HepG2 (cell line): Measurements from ENCODE around the gene GPATCH2. TPM values are rescaled to one million over a fixed set of nuclear protein-coding genes. Genes with fewer than 3 reads are reported as not detected.

Experiments used
- ATAC-seq: fragments of 200-7000 bp; cut with Tn5 transposase; 3 replicates; pipeline ENCODE4 v1.9.1; 2020; ENCODE audit warnings: mild to moderate bottlenecking, moderate library complexity
- BruUV-seq: library from RNA; stranded (reverse); fragments of 400-500 nt; replicated peaks from 2 replicates; lab custom pipeline; 2021; lab: Mats Ljungman, UMichigan
- CTCF ChIA-PET: fragments of 300-600 bp; formaldehyde crosslinking; extraction: SDS; loops from one replicate; lab custom pipeline; 2021; ENCODE audit warnings: low total read pairs, inconsistent platforms, low intra/inter-chr PET ratio; lab: Yijun Ruan, JAX
- POLR2A ChIA-PET: fragments of 350-600 bp; sonication (Branson Sonifier 250); formaldehyde crosslinking; loops from one replicate; lab custom pipeline; 2020; ENCODE audit warnings: antibody characterized with exemption, inconsistent platforms; lab: Yijun Ruan, JAX
- DNase-seq: peaks from one replicate; pipeline ENCODE4 v3.0.0-alpha.2; 2015; ENCODE audit warnings: low spot score
- FAIRE-seq: peaks from 3 replicates; lab custom pipeline; 2011; peaks lifted over from hg19 to GRCh38; lab: Jason Lieb, UNC
- H2AFZ ChIP-seq: one replicate; pipeline ENCODE4 v1.6.1; 2011; ENCODE audit warnings: low read length, inconsistent platforms
- H3K27ac ChIP-seq: fragments of 300-600 bp; 3 replicates; pipeline ENCODE4 v1.8.0; 2011; ENCODE audit warnings: mixed run types, mild to moderate bottlenecking, mixed read lengths, low read length, inconsistent platforms; ENCODE audit not compliant: insufficient read depth; ENCODE audit errors: extremely low read length
- H3K27me3 ChIP-seq, 2 experiments: fragments of 200-600 bp in 1 of 2; 2 replicates in 1 of 2; 3 replicates in 1 of 2; pipeline versions ENCODE4 v1.6.0 to v1.8.0; 2011; ENCODE audit warnings: low read length in 2 of 2, mild to moderate bottlenecking in 2 of 2, moderate library complexity in 2 of 2, inconsistent platforms in 1 of 2; ENCODE audit not compliant: insufficient read depth in 2 of 2, control insufficient read depth in 1 of 2
- H3K36me3 ChIP-seq, 2 experiments: fragments of 200-600 bp in 1 of 2; replicated peaks in 1 of 2; 2 replicates in 1 of 2; 3 replicates in 1 of 2; pipeline versions ENCODE4 v1.5.1 to v1.8.0; 2011; ENCODE audit warnings: low read length in 2 of 2, inconsistent platforms in 1 of 2; ENCODE audit not compliant: insufficient read depth in 2 of 2, control insufficient read depth in 1 of 2
- H3K4me1 ChIP-seq: 2 replicates; pipeline ENCODE4 v1.5.1; 2012; ENCODE audit warnings: low read length, inconsistent platforms; ENCODE audit not compliant: insufficient read depth
- H3K4me2 ChIP-seq: 2 replicates; pipeline ENCODE4 v1.6.0; 2011; ENCODE audit warnings: low read depth, low read length, inconsistent platforms
- H3K4me3 ChIP-seq, 3 experiments: fragments of 200-600 bp in 1 of 3; sonication (generic), shearing (Covaris generic) in 1 of 3; replicated peaks in 1 of 3; 2 replicates each; pipeline ENCODE4 v1.5.1; 2011 to 2016; ENCODE audit warnings: low read length in 3 of 3, inconsistent platforms in 2 of 3, low read depth in 2 of 3, mild to moderate bottlenecking in 2 of 3, control low read depth in 1 of 3, mixed read lengths in 1 of 3; ENCODE audit not compliant: insufficient read depth in 1 of 3
- H3K79me2 ChIP-seq: one replicate; pipeline ENCODE4 v1.6.1; 2011; ENCODE audit warnings: low read length, inconsistent platforms; ENCODE audit not compliant: insufficient read depth
- H3K9ac ChIP-seq: 2 replicates; pipeline ENCODE4 v1.6.0; 2011; ENCODE audit warnings: mild to moderate bottlenecking, low read depth, low read length, inconsistent platforms; ENCODE audit not compliant: insufficient read depth
- H3K9me3 ChIP-seq: 2 replicates; pipeline ENCODE4 v1.5.1; 2012; ENCODE audit warnings: mild to moderate bottlenecking, low read length
- H4K20me1 ChIP-seq: 2 replicates; pipeline ENCODE4 v1.6.0; 2011; ENCODE audit warnings: inconsistent platforms, mild to moderate bottlenecking, low read length, moderate library complexity; ENCODE audit not compliant: insufficient read depth
- HBP1 ChIP-seq: IDR thresholded peaks from 2 replicates; pipeline ENCODE4 v1.6.1; 2016; ENCODE audit warnings: low read depth, control low read depth
- KLF6 ChIP-seq: IDR thresholded peaks from 2 replicates; pipeline ENCODE4 v1.8.0; 2016; ENCODE audit warnings: missing biosample characterization, missing genetic modification reagents
- NBN ChIP-seq: fragments of 450-650 bp; conservative IDR thresholded peaks from 2 replicates; pipeline ENCODE4 v1.6.1; 2017
- NFIB ChIP-seq: sonication (generic); formaldehyde crosslinking; IDR thresholded peaks from 2 replicates; pipeline ENCODE4 v1.9.0; 2021; ENCODE audit warnings: missing genetic modification reagents, mild to moderate bottlenecking, borderline replicate concordance
- NR2F1 ChIP-seq, 2 experiments: fragments of 450-650 bp in 1 of 2; formaldehyde crosslinking in 1 of 2; IDR thresholded peaks; 2 replicates each; pipeline versions ENCODE4 v1.5.0 to v1.6.1; 2016 to 2020; ENCODE audit warnings: mild to moderate bottlenecking in 1 of 2, missing compliant biosample characterization in 1 of 2, missing genetic modification reagents in 1 of 2, moderate library complexity in 1 of 2
- PCBP1 ChIP-seq: fragments of 200-400 bp; formaldehyde crosslinking; IDR thresholded peaks from 2 replicates; pipeline ENCODE4 v1.6.1; 2017; ENCODE audit warnings: mild to moderate bottlenecking, low read depth, low read length, borderline replicate concordance
- TCF7 ChIP-seq: sonication (generic); IDR thresholded peaks from 2 replicates; pipeline ENCODE4 v1.6.1; 2016; ENCODE audit warnings: antibody characterized with exemption, low read depth
- TEAD2 ChIP-seq: sonication (generic); formaldehyde crosslinking; IDR thresholded peaks from 2 replicates; pipeline ENCODE4 v1.9.0; 2021; ENCODE audit warnings: missing genetic modification reagents
- THYN1 ChIP-seq: sonication (generic); formaldehyde crosslinking; IDR thresholded peaks from 2 replicates; pipeline ENCODE4 v1.8.1; 2023; ENCODE audit warnings: low read depth, mild to moderate bottlenecking, moderate library complexity, missing genetic modification reagents, borderline replicate concordance
- ZNF10 ChIP-seq: sonication (generic); formaldehyde crosslinking; IDR thresholded peaks from 2 replicates; pipeline ENCODE4 v1.4.0; 2020; ENCODE audit warnings: mild to moderate bottlenecking, low read depth, missing genetic modification reagents, borderline replicate concordance
- ZNF205 ChIP-seq: IDR thresholded peaks from 2 replicates; pipeline ENCODE4 v1.6.1; 2018; ENCODE audit warnings: missing biosample characterization, missing genetic modification reagents
- ZNF234 ChIP-seq: sonication (generic); formaldehyde crosslinking; conservative IDR thresholded peaks from 2 replicates; pipeline ENCODE4 v1.5.1; 2020; ENCODE audit warnings: mild to moderate bottlenecking, missing genetic modification reagents
- ZNF562 ChIP-seq: sonication (generic); formaldehyde crosslinking; IDR thresholded peaks from 2 replicates; pipeline ENCODE4 v1.8.0; 2022; ENCODE audit warnings: missing genetic modification reagents, borderline replicate concordance
- ZNF879 ChIP-seq: sonication (generic); formaldehyde crosslinking; IDR thresholded peaks from 2 replicates; pipeline ENCODE4 v1.8.1; 2023; ENCODE audit warnings: missing genetic modification reagents
- ZSCAN22 ChIP-seq: sonication (generic); formaldehyde crosslinking; IDR thresholded peaks from 2 replicates; pipeline ENCODE4 v1.4.0; 2020; ENCODE audit warnings: mild to moderate bottlenecking, missing genetic modification reagents
- WGBS: methylation state at CpG from one replicate; pipeline ENCODE4 v1.1.6; 2017; ENCODE audit warnings: low lambda C conversion rate; 5-methylcytosine and 5-hydroxymethylcytosine counted together
- in situ Hi-C: cut with HindIII; loops from 2 replicates; pipeline ENCODE4 v1.10.0; 2017; ENCODE audit warnings: low pct_unique_long_range_greater_than_20kb; ENCODE audit not compliant: extremely low pct_ligation_motif_present
- intact Hi-C: fragments of 100-400 bp; cut with micrococcal nuclease; formaldehyde crosslinking; loops from one replicate; pipeline ENCODE4 v1.10.0; 2022; ENCODE audit not compliant: unreplicated experiment
- polyA plus RNA-seq, 8 experiments: library from polyadenylated mRNA; depleted of rRNA in 3 of 8; stranded (reverse) in 7 of 8; unstranded in 1 of 8; fragments of >200 nt; fragmentation: Illumina TruSeq in 4 of 8; extraction: Trizol in 4 of 8; gene quantifications; 2 replicates each; pipeline versions ENCODE4 v1.2.1 to v1.2.3, GENCODE V29; 2011 to 2016; ENCODE audit warnings: low read depth in 4 of 8, missing spikeins in 1 of 8, mixed read lengths in 1 of 8; ENCODE audit not compliant: insufficient read depth in 1 of 8
- total RNA-seq, 5 experiments: library from RNA; depleted of rRNA; stranded (reverse); fragments of >200 nt; fragmentation: Illumina TruSeq; extraction: Trizol; gene quantifications; 2 replicates each; pipeline ENCODE4 v1.2.3, GENCODE V29; 2016; ENCODE audit warnings: low read depth in 1 of 5
- TF ChIP-seq, protein P1 (sequence below): sonication (generic); formaldehyde crosslinking; IDR thresholded peaks from 2 replicates; pipeline ENCODE4 v1.4.0; 2020; ENCODE audit warnings: mild to moderate bottlenecking, missing genetic modification reagents
- TF ChIP-seq, protein P2 (sequence below): sonication (generic); formaldehyde crosslinking; IDR thresholded peaks from 2 replicates; pipeline ENCODE4 v1.5.0; 2020; ENCODE audit warnings: mild to moderate bottlenecking, missing genetic modification reagents

GPATCH2 gene
- total and polyA plus RNA-seq, 2 of the 13 experiments (the other 11 are each of a cell fraction or from before 2014, with no cell fraction given), result 3.5 to 15.7 TPM

GRCh38 chr1:217403026-217403720 is 227.7 kb downstream of the GPATCH2 start:
- FAIRE-seq (no peak), DNase-seq (no peak), ATAC-seq (no peak)
- H3K9ac ChIP-seq, result no peak overlapping the region
- ChIA-PET POLR2A (no interaction called here), CTCF (no interaction called here)
- no TSS peak for BruUV-seq
- no peaks in the 10 kb centered on the region for H3K9me3 ChIP-seq
- H4K20me1 ChIP-seq, result no peaks in the 10 kb centered on the region
- no peak overlapping the region for H3K27ac ChIP-seq
- 34% methylated on average over 8 of the region's 8 CpGs for WGBS
- no peaks in the 10 kb centered on the region for H3K4me1 ChIP-seq
- in situ Hi-C loops (no loop called here), intact Hi-C loops (no loop called here)
- no peak overlapping the region for H3K4me2 ChIP-seq
- no peak overlapping the region for H2AFZ ChIP-seq
- no peaks in the 10 kb centered on the region for H3K79me2 ChIP-seq
- H3K27me3 ChIP-seq, result no peaks in the 10 kb centered on the region
- no peaks in the 10 kb centered on the region for H3K36me3 ChIP-seq
- no peak overlapping the region for H3K4me3 ChIP-seq
- TF ChIP-seq ZNF234 (CRISPR knock-in tag), result no peak
- TF ChIP-seq, protein P1, sequence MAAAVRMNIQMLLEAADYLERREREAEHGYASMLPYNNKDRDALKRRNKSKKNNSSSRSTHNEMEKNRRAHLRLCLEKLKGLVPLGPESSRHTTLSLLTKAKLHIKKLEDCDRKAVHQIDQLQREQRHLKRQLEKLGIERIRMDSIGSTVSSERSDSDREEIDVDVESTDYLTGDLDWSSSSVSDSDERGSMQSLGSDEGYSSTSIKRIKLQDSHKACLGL (CRISPR knock-in tag), result no peak
- TF ChIP-seq, protein P2, sequence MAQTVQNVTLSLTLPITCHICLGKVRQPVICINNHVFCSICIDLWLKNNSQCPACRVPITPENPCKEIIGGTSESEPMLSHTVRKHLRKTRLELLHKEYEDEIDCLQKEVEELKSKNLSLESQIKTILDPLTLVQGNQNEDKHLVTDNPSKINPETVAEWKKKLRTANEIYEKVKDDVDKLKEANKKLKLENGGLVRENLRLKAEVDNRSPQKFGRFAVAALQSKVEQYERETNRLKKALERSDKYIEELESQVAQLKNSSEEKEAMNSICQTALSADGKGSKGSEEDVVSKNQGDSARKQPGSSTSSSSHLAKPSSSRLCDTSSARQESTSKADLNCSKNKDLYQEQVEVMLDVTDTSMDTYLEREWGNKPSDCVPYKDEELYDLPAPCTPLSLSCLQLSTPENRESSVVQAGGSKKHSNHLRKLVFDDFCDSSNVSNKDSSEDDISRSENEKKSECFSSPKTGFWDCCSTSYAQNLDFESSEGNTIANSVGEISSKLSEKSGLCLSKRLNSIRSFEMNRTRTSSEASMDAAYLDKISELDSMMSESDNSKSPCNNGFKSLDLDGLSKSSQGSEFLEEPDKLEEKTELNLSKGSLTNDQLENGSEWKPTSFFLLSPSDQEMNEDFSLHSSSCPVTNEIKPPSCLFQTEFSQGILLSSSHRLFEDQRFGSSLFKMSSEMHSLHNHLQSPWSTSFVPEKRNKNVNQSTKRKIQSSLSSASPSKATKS (CRISPR knock-in tag), result no peak
- TF ChIP-seq NBN, result no peak
- TF ChIP-seq ZNF10 (CRISPR knock-in tag), result no peak
- TF ChIP-seq PCBP1, result no peak
- no peak for TF ChIP-seq THYN1 (CRISPR knock-in tag)
- no peak for TF ChIP-seq TCF7
- no peak for TF ChIP-seq NR2F1 (CRISPR knock-in tag; IDR thresholded peaks at IDR 0.05)
- TF ChIP-seq ZSCAN22, result no peak
- TF ChIP-seq NFIB, result no peak
- no peak for TF ChIP-seq TEAD2
- TF ChIP-seq ZNF879 (CRISPR knock-in tag), result no peak
- TF ChIP-seq HBP1 (CRISPR knock-in tag), result no peak
- TF ChIP-seq KLF6 (CRISPR knock-in tag), result no peak
- no peak for TF ChIP-seq ZNF562
- no peak for TF ChIP-seq ZNF205 (CRISPR knock-in tag)
